Cardiac muscle cell (in vitro differentiated cells and primary cell): ENCODE measurements around the gene PIAS3. TPM values are rescaled to one million over a fixed set of nuclear protein-coding genes. Genes with fewer than 3 reads are reported as not detected.
"Not testable (repeated sequence)": the region's sequence is repeated elsewhere in the genome, so short reads cannot be mapped to it uniquely, and the experiment has no call there.

Experiments
- DNase-seq, 2 donors: peaks; one replicate each; pipeline versions ENCODE4 v3.0.0 to v3.0.0-alpha.2; 2010 to 2017; ENCODE audit warnings: low read depth in 1 of 2, low spot score in 1 of 2
- H3K27ac ChIP-seq: fragments of 200-600 bp; sonication (generic); 2 replicates; pipeline ENCODE4 v1.5.1; 2016
- H3K27me3 ChIP-seq: fragments of 200-600 bp; sonication (generic); 2 replicates; pipeline ENCODE4 v1.6.0; 2016; ENCODE audit warnings: control low read depth
- H3K36me3 ChIP-seq: fragments of 200-600 bp; sonication (generic); 2 replicates; pipeline ENCODE4 v1.5.1; 2016; ENCODE audit warnings: control low read depth
- H3K4me1 ChIP-seq: fragments of 200-600 bp; sonication (generic); 2 replicates; pipeline ENCODE4 v1.8.1; 2017; ENCODE audit warnings: low read depth, mild to moderate bottlenecking, mixed run types
- H3K4me3 ChIP-seq: fragments of 200-600 bp; sonication (generic); 2 replicates; pipeline ENCODE4 v1.5.1; 2016; ENCODE audit warnings: mild to moderate bottlenecking
- H3K9me3 ChIP-seq: fragments of 200-600 bp; sonication (generic); 2 replicates; pipeline ENCODE4 v1.5.1; 2017; ENCODE audit warnings: low read depth, mild to moderate bottlenecking, control low read depth
- polyA plus RNA-seq: library from polyadenylated mRNA; unstranded; fragments of >200 nt; fragmentation: Nextera tagmentation; extraction: Ambion mirVana; gene quantifications from 2 replicates; pipeline ENCODE4 v1.2.1, GENCODE V29; 2016
- total RNA-seq: library from RNA; depleted of rRNA; stranded (reverse); fragments of >200 nt; gene quantifications from 2 replicates; pipeline ENCODE4 v1.2.3, GENCODE V29; 2016
- TF ChIP-seq, protein P1 (sequence below): IDR thresholded peaks from 2 replicates; pipeline ENCODE4 v1.5.1; 2012; ENCODE audit warnings: low read depth, mild to moderate bottlenecking, low read length

The PIAS3 gene
- total and polyA plus RNA-seq, 2 experiments from 2014 or later: 23.7 to 61.5 TPM

- H3K36me3 ChIP-seq: peaks cover 58% of the 10 kb centered on the region
- H3K4me1 ChIP-seq: peaks cover 4% of the 10 kb centered on the region
- no peak overlapping the region for H3K27ac ChIP-seq
- TF ChIP-seq, protein P1, sequence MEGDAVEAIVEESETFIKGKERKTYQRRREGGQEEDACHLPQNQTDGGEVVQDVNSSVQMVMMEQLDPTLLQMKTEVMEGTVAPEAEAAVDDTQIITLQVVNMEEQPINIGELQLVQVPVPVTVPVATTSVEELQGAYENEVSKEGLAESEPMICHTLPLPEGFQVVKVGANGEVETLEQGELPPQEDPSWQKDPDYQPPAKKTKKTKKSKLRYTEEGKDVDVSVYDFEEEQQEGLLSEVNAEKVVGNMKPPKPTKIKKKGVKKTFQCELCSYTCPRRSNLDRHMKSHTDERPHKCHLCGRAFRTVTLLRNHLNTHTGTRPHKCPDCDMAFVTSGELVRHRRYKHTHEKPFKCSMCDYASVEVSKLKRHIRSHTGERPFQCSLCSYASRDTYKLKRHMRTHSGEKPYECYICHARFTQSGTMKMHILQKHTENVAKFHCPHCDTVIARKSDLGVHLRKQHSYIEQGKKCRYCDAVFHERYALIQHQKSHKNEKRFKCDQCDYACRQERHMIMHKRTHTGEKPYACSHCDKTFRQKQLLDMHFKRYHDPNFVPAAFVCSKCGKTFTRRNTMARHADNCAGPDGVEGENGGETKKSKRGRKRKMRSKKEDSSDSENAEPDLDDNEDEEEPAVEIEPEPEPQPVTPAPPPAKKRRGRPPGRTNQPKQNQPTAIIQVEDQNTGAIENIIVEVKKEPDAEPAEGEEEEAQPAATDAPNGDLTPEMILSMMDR: no peak
- DNase-seq: no peak
- no peaks in the 10 kb centered on the region for H3K27me3 ChIP-seq
- H3K4me3 ChIP-seq: no peak overlapping the region
- no peaks in the 10 kb centered on the region for H3K9me3 ChIP-seq
Observed at GRCh38 chr1:145828367-145829026, 30.4 kb downstream of the PIAS3 start.

DNA sequence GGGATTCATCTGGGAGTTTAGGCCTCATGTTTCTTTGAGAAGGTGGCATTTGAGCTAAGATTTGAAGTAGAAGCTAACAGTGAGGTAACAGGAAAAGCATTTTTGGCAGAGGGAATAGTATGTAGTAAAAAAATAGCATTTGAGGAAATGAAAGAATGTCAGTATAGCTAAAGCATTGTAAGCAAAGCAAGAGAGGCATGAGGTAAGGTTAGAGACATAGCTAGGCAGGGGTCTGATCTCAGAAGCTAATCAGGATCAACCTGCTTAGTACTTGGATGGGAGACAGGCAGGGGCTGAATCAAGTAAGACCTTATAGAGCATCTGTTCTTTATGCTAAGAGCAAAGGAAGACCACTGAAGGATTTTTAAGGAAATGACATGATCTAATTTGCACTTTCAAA is 30.9 kb downstream of the PIAS3 start:
- peaks cover 4% of the 10 kb centered on the region for H3K4me1 ChIP-seq

DNA sequence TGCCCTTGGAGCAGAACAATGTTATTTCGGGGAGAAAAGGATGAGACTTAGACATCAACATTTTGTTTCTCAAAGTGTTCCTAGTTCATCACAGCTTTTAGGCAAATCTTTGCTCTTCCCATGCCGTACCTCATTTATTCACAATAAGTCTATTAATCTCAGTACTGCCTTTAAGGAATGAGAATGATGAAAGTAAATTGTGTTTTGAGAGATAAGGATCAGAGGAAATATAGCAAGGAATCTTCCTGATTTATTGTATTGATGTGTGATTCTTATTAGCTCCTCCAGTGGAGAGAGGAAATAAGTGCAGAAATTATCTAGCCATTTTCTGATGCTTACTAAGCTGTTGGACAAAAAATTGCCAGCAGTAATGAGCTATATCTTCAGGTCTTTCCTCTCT is 32.9 kb downstream of the PIAS3 start:
- TF ChIP-seq, protein P1: no peak
- Histone ChIP-seq H3K27ac (no peak overlapping the region), H3K36me3 (peaks cover 45% of the 10 kb centered on the region), H3K4me3 (no peak overlapping the region), H3K4me1 (peaks cover 4% of the 10 kb centered on the region), H3K9me3 (no peaks in the 10 kb centered on the region), H3K27me3 (no peaks in the 10 kb centered on the region)
- no peak for DNase-seq

More for the DNA sequence above, 30.9 kb downstream of the PIAS3 start:
- Histone ChIP-seq H3K4me3 (no peak overlapping the region), H3K9me3 (no peaks in the 10 kb centered on the region), H3K36me3 (peaks cover 52% of the 10 kb centered on the region), H3K27ac (no peak overlapping the region), H3K27me3 (no peaks in the 10 kb centered on the region)
- TF ChIP-seq, protein P1: no peak
- DNase-seq: no peak

GRCh38 chr1:145824499-145824842 is 34.4 kb downstream of the PIAS3 start:
- peak overlapping the region; percentile 91 for H3K27ac ChIP-seq
- H3K27me3 ChIP-seq: no peaks in the 10 kb centered on the region
- TF ChIP-seq, protein P1: no peak
- H3K4me3 ChIP-seq: peak overlapping the region; percentile 67
- H3K9me3 ChIP-seq: no peaks in the 10 kb centered on the region
- H3K4me1 ChIP-seq: peaks cover 4% of the 10 kb centered on the region
- no peak for DNase-seq
- peaks cover 34% of the 10 kb centered on the region for H3K36me3 ChIP-seq

DNA sequence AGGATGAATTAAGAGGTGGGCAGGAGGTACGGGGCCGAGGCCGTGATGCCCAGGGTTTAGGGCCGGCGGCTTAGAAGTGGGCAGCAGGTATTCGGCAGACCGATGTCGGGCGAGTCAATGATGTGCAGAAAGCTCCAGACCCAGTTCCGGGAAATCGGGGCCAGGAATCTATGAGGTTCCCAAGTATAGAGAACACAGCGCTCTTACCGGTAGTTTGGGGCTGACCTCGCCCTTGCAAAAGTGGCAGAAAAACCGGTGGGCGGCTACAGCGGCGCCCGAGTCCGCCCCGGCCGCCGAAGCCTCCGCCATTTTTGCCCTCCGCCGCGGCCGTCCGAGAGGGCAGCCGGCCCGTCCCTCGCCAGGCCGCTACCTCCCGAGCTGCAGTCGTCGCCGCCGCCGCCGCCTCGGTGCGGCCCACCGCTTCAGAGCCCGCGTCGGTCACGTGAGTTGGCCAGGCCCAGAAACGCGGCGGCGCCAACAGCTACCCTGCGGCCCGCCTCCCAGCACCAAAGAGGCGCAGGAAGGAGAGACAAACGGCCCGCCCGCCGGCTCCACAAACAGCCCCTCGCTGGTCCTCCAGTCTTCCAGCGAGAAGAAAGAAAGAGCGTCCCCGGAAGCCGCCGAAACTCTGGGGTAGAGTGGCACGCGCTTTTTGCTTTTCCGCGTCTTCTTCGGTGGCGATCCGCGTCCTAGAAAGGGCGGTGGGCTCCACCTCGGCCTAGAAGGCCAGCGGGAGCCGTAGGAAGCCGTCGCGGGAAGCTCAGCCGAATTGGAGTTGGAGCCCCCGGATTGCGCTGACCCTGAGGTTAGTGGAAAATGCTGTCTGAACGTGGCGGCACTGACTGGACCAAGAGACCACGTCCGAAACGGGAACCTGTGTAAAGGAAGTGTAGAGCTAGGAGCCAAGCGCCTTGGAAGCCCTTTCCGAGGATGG is 35.0 kb downstream of the PIAS3 start, which contains the start of the genes POLR3C and RNF115:
Gene POLR3C, plus strand, starts transcription at position 636 of the 934 bp plus-strand sequence. CDS start 1,577 bp downstream, outside the sequence.
Gene RNF115, minus strand, starts transcription at position 531 of the 934 bp plus-strand sequence. Its CDS starts 222 bp downstream, at position 309.
- DNase-seq: peak; percentile 96 to 97
- H3K27ac ChIP-seq: peak within 1 kb of the TSS; percentile 91
- peak within 1 kb of the TSS; percentile 67 for H3K4me3 ChIP-seq
- peaks cover 4% of the 10 kb centered on the region for H3K4me1 ChIP-seq
- no peaks in the 10 kb centered on the region for H3K27me3 ChIP-seq
- TF ChIP-seq, protein P1: no peak
- peaks cover 28% of the 10 kb centered on the region for H3K36me3 ChIP-seq
- H3K9me3 ChIP-seq: no peaks in the 10 kb centered on the region

- not testable (repeated sequence) for H3K4me1 ChIP-seq, H3K27ac ChIP-seq, H3K27me3 ChIP-seq, DNase-seq, H3K4me3 ChIP-seq, H3K9me3 ChIP-seq
- H3K36me3 ChIP-seq: peaks cover 18% of the 10 kb centered on the region
Observed at GRCh38 chr1:145822779-145823331, 36.0 kb downstream of the PIAS3 start.

DNA sequence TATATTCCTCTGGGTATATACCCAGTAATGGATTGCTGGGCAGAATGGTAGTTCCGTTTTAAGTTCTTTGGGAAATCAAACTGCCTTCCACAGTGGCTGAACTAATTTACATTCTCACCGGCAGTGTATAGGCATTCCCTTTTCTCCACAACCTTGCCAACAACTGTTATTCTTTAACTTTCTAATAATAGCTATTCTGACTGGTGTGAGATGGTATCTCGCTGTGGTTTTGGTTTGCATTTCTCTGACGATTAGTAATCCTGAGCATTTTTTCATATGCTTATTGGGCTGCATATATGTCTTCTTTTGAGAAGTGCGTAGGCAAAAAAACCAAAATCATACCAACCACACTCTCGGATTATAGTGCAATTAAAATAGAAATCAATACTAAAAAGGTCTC is 40.8 kb downstream of the PIAS3 start:
- H3K9me3 ChIP-seq, H3K4me3 ChIP-seq, H3K36me3 ChIP-seq, H3K27ac ChIP-seq, H3K27me3 ChIP-seq, H3K4me1 ChIP-seq: not testable (repeated sequence)
- peak in 1 of 2 donors; percentile 59 for DNase-seq
